GM10248 (cell line): Measurements from ENCODE around the gene STARD6.

Experiments
- CTCF ChIA-PET: fragments of 300-600 bp; sonication (Branson Sonifier 250); formaldehyde crosslinking; extraction: SDS; loops from one replicate; lab custom pipeline; 2021; ENCODE audit warnings: antibody characterized with exemption; lab: Yijun Ruan, JAX
- POLR2A ChIA-PET: fragments of 350-650 bp; sonication (Branson Sonifier 250); formaldehyde crosslinking; extraction: SDS; loops from one replicate; lab custom pipeline; 2020; ENCODE audit warnings: antibody characterized with exemption; lab: Yijun Ruan, JAX
- DNase-seq: peaks from one replicate; pipeline ENCODE4 v3.0.0; 2012; ENCODE audit errors: extremely low spot score
- TF ChIP-seq, protein P1 (sequence below): IDR thresholded peaks from 2 replicates; pipeline ENCODE4 v1.5.1; 2012; ENCODE audit warnings: mild to moderate bottlenecking, low read depth; ENCODE audit errors: extremely low read depth, missing control alignments, control extremely low read depth

STARD6 gene

DNA sequence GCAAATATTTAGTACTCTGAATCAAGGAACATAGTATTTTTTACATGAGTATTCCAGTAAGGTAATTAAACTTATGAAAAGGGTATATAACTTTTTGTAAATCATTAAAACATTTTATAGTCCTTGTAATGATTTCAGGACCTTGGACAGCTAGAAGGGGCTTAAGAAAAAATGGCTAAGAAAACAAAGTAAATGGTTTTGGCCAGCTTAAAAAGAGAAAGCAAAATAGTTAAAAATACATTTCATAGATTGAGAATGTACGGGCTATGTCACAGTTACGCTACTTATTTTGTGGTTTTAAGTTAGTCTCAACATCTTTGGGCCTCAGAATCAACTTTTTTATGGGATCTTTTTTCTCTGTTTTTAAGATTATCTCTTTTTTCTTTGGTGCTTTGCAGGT, 61.6 kb downstream of the STARD6 start:
- no peak for DNase-seq
- CTCF ChIA-PET = interaction anchor here (1.2 to 2.0 kb wide), 3 partner anchors 21 to 71 kb away, joined by 3 to 7 read pairs (median 6); partner anchors contain the start of genes C18orf54, MBD2 and STARD6
- TF ChIP-seq, protein P1, sequence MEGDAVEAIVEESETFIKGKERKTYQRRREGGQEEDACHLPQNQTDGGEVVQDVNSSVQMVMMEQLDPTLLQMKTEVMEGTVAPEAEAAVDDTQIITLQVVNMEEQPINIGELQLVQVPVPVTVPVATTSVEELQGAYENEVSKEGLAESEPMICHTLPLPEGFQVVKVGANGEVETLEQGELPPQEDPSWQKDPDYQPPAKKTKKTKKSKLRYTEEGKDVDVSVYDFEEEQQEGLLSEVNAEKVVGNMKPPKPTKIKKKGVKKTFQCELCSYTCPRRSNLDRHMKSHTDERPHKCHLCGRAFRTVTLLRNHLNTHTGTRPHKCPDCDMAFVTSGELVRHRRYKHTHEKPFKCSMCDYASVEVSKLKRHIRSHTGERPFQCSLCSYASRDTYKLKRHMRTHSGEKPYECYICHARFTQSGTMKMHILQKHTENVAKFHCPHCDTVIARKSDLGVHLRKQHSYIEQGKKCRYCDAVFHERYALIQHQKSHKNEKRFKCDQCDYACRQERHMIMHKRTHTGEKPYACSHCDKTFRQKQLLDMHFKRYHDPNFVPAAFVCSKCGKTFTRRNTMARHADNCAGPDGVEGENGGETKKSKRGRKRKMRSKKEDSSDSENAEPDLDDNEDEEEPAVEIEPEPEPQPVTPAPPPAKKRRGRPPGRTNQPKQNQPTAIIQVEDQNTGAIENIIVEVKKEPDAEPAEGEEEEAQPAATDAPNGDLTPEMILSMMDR = no peak
- POLR2A ChIA-PET = no interaction called here

DNA sequence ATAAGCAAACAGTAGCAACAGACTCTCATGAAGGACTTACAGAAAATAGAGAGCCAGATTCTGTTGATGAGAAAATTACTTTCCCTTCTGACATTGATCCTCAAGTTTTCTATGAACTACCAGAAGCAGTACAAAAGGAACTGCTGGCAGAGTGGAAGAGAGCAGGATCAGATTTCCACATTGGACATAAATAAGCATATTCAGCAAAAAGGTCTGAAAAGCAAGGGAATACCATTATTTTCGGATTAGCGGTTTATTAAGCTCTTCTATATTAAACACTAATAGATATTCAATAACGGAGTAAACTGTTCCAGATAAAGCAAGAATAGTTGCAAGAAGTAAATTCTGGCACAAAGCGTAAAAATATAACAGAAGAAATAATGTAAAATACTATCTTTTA, 63.4 kb downstream of the STARD6 start:
- ChIA-PET CTCF (no interaction called here), POLR2A (no interaction called here)
- TF ChIP-seq, protein P1 = no peak
- no peak for DNase-seq

- TF ChIP-seq, protein P1 = no peak
- POLR2A ChIA-PET = interaction anchor here (0.5 to 0.7 kb wide), 2 partner anchors 9 to 21 kb away, joined by 3 read pairs; no protein-coding TSS in a partner anchor
- DNase-seq = peak; percentile 75
- CTCF ChIA-PET = interaction anchor here (1.5 to 3.2 kb wide), 4 partner anchors 14 to 73 kb away, joined by 3 to 27 read pairs (median 4); partner anchors contain the start of genes C18orf54 and STARD6
These were observed 72.5 kb downstream of the STARD6 start for GRCh38 chr18:54284981-54285785.

GRCh38 chr18:54284535-54284934, 73.1 kb downstream of the STARD6 start:
- TF ChIP-seq, protein P1 = no peak
- DNase-seq = no peak
- CTCF ChIA-PET = interaction anchor here (1.1 to 3.2 kb wide), 5 partner anchors 13 to 73 kb away, joined by 3 to 27 read pairs (median 4); partner anchors contain the start of genes C18orf54 and STARD6
- POLR2A ChIA-PET = interaction anchor here (0.7 kb wide), 1 partner anchor 8 kb away, joined by 3 read pairs; no protein-coding TSS in a partner anchor

DNA sequence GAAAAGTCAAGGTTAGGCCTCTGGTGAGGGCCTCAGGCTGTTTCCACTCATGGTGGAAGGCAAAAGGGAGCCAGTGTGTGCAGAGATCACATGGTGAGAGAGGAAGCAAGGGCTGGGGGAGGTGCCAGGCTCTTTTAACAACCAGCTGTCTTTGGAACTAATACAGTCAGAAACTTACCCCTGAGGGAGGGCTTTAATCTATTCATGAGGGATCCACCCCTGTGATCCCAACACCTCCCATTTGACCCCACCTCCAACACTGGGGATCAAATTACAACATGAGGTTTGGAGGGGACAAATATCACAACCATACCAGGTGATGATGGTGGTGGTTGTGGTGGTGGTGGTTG, 77.5 kb downstream of the STARD6 start:
- CTCF ChIA-PET = interaction anchor here (1.2 to 2.8 kb wide), 2 partner anchors 10 to 57 kb away, joined by 3 to 15 read pairs; no protein-coding TSS in a partner anchor
- no peak for DNase-seq
- POLR2A ChIA-PET = no interaction called here

More for the DNA sequence above, 77.5 kb downstream of the STARD6 start:
- TF ChIP-seq, protein P1 = no peak
